GM19238 (cell line): ENCODE measurements around the gene NAA20.
"Not testable (repeated sequence)": the region's sequence is repeated elsewhere in the genome, so short reads cannot be mapped to it uniquely, and the experiment has no call there.

Experiments
- DNase-seq: peaks from one replicate; pipeline ENCODE4 v3.0.0; 2011; ENCODE audit warnings: low spot score; ENCODE audit not compliant: insufficient read length

The NAA20 gene

GRCh38 chr20:19991308-19991707 is 25.9 kb upstream of the NAA20 start:
- no peak for DNase-seq

DNA sequence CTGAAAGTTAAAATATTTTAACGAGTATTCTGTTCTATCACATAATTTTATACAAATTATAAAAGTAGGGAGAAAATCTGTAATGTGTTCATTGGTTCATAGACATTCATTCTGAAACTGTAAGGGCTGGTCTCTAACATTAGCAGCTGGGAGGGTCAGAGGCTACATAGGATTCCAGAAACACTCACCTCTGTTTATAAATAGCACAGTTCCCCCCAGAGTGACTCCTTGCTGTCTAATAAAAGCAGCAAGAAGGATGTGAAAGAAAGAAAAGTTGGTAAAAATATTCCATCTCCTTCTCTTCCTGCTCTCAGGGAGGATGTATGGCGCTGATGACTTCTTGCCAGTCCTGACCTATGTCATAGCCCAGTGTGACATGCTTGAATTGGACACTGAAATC is 25.3 kb upstream of the NAA20 start:
- DNase-seq, result no peak

DNA sequence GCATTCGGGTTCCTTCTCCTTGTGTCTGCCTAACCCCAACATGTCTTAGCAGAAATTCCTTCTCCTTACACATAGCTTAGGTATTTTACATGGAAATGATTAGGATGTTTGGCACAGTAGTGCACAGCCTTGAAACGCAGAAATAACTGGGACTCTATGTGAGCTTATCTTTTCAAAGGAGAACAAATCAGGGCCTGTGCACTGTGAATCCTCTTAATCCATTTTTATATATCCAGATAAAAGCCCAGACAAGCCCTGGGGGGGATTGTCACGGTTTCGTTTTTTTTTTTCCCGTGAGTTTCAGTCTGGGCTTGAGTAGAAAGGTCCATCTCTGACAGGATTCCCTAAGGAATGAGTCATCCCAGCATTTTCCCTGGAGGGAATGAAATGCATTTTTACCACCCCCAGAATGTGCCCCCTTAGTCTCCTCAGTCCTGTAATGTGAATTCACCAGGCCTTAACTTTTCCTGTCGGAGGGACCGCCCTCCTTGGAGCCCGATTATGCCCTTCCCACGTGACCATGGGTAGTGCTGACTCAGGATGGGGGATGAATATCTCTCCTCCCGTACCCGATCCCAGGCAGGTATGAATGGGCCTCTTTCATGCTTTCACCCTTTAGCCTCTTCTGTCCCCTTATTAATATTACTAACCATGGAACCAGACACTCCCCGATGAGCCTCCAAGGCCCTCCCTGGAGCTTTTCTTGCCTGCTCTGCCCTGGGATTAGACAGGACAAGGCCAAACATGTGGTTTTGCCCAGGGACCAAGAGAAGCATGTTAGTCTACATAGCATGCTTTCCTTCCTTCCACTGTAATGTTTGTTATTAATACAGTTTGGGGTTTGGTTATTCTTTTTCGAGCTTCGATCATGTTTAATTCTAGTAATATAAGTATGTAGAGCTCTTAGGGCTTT is 23.9 kb upstream of the NAA20 start:
- no peak for DNase-seq

DNA sequence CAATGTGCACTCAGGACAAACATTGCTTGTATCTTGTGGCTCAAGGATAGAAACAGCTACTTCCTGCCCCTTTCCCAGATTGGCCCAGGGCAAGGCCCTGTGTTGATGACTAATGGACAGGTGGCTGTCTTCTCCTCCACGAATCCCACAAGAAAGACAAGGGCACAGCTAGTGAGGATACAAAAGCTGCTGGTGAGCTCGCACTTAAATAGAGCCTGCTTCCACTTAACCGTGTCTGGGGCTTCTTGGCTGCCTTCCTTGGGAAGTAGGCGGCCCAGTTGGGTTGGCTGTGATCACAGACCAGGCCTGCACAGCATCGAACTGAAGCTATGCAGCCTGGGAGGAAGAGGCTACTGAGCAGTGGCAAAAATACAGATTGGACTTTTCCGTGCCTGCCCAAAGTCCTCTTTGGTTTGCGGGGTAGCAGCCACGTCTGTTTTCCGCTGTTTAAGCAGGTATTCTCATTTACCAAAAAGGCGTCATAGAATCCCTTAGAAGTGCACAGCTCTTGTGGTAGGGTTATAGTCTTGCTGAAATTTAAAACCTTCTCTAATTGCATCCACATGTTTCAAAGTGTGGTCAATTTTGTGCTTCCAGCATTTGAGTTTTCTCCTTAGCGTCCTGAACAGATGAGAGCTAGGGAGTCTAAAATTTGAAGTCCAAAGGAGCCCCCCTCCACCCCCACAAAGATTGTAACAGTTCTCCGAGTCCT is 23.0 kb upstream of the NAA20 start:
- no peak for DNase-seq

DNA sequence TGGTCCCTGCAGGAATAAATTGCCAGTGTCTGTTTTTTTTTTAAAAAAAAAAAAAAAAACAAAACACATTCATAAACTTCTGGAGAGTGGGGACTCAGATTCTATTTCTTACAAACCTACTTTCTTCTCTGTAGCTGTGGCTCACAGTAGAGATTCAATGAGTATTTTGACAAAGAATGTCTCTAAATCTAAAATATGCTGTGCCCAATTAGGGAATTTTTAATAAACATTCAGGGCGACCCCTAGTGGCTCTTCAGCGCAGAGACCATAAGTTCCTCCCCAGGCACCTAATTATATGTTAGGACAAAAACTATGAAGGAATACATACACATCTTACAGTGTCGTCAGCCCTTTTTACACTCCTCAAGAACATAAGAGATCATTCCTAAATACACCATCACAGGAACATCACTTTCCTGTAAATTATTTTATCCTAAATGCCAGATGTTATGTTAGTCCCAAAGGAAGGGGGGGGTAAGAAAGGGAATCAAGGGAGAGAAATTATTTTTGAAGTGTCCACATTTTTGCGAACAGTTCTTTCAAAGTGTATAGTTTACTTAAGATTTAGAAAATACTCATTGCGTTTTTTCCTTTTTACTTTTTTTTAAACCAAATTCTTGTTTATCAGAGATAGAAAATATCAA is 21.8 kb upstream of the NAA20 start:
- DNase-seq, result no peak

GRCh38 chr20:19996222-19996621 is 20.9 kb upstream of the NAA20 start:
- no peak for DNase-seq

GRCh38 chr20:19996917-19997316 is 20.2 kb upstream of the NAA20 start:
- no peak for DNase-seq

DNA sequence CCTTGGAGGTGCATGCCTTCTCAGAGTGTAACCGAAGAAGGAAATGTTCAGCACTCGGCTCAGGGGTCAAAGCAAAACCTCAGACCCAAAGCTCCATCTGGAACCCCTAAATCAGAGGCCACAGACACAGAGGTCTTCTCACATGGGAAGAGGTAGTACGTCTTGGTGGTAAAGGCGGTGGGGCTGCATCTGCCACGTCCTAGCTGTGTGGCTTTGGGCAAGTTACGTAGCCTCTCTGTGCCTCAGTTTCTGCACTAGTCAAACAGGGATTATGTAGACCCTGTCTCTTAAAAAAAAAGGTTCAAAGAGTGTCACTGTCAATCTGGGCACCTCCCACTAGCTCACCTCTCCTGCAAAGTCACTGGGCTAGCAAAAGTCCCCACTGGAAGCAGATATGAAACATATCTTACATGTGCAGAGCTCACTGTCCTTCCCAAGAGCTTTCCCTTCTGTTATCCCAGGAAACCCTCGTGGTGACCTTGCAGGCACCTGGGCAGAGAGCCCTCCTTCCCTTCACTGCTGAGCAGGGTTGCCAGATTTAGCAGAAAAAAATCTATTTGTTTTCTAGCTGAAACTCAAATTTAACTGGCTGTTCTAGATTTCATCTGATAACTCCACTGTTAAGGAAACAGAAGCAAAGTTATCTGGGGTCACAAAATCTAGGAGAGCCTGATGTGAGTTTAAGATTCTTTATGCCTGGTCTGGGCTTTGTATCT is 18.0 kb upstream of the NAA20 start:
- DNase-seq, result no peak

GRCh38 chr20:20000211-20000968 is 16.8 kb upstream of the NAA20 start:
- DNase-seq, result no peak

DNA sequence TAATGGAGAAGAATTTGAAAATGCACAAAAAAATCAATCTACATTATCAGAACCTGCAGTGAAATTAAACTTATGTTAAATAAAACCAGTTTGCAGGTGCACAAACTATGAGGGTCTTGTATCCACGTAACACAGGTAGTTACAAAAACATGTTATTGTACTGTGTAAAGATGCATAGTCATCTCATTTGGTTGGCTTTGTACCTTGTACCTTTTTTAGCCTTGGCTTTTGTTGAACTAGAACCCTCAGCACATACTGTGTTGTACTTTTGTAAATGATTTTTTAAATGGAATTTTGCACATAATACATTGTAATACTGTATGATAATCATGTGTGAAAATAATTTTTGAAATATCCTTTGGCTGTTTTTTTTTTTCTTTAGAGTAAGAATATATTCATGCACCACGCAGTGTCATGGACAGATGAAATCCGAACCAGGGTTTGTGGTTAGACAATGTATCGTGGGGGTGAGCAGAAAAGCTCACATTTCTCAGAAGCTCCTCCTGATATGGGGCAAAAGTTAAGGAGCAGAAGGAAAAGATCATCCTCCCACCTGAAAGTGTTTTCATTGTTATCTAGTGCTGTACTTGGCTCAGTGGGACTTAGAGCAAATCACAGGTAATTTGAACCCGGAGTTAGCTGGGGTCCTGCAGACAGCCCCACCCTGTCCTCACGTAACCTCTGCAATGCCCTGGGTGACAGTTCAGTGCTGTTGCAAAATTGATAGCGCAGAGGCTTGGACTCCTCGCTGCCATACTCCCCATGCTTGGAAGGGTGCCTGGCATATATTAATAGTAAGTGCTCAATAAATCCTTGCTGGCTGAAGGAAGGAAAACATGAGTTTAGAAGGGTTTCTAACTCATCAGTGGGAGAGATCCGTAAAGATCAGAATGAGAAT is 14.8 kb upstream of the NAA20 start:
- DNase-seq, result no peak

DNA sequence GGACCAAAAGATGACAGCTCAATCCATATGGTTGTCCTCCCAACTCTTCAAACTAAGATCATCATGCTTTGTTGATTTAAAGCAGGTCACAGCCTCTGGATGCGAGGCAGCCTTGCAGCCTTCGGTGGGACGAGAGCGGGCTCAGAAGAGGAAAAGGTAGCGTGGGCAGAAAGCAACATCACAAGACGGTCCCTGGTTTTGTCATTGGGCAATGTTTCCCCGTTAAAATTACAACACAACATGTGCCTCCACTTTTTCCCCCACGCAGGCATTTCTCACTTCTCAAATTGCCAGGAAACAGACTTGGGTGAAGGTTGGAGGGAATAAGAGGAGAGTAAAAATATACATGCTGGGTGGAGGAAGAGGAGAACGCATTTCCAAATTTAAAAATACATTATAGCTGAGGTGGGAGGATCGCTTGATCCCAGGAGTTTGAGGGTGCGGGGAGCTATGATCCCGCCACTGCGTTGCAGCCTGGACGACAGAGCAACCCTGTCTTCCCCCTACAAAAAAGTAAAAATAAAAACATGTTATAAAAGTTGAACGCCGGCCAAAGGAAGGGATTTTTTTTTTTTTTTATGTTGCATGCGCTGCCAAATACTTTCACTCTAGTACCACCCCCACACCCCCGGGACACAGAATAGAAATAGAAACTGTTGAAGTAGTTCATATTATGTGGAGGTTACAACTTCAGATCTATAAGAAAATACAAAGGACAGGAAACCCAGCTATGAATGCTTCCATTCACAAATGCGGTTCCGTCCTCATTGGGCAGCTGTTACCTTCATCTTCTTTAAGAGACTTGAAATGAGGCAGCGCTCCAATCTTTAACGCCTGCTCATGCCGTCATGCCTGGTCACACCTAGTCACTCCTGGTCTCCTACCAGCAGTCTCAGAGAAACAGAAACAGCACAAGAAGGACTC is 13.9 kb upstream of the NAA20 start:
- peak; percentile 8 for DNase-seq

DNA sequence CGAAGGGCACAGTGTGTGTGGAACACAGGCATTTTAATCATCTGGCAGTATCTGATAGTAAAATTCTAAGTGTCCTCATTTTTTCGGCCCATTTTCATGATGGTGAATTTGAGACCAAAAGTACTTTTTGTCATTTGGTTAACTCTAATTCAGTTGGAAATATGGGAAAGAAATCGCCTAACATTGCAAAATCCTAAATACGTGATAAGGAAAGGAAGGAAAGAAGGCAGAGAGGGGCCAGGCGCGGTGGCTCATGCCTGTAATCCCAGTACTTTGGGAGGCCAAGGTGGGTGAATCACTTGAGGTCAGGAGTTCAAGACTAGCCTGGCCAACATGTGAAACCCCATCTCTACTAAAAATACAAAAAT is 13.2 kb upstream of the NAA20 start:
- DNase-seq, result not testable (repeated sequence)

DNA sequence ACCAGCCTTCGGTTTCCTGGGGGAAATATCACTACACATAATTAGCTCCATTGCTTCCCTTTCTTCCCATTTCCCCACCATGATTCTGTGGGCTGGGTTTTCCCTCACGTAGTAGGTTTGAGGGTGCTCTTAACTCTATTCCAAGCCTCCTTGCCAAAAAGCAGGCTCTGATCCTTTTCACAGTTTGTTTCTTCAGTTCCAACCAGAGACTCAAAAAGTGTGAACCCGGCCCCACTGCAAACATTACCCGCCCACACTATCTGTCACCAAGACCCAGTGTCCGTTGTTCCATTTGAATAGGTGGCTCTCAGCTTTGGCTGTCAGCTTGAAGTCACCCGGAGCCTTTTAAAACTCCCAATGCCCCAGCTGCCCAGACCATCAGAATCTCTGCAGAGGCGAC is 11.8 kb upstream of the NAA20 start:
- DNase-seq, result no peak

DNA sequence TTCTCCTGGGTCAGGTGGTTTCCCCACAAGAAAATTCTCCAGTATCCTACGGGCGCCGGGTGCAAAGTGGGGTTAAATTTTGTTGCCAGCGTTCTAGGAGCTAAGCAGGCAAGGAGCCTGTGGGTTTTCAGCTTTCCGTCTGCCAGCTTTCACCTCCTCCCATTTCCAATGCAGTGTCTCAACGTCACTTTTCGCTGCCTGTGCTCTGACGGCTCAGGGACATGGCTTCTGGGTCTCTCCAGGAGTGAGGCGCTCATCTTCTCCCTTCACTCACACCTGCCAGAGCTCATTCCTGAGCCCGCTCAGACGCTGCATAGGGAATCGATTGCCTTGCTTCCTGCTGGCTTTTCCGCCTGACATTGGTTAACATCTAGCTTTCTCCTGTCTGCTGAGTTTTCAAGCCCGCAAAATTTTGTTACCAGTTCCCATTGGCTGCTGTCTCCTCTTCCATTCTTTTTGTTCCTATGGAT is 7.3 kb upstream of the NAA20 start:
- no peak for DNase-seq

- DNase-seq, result no peak
Observed at GRCh38 chr20:20010639-20011500, 6.3 kb upstream of the NAA20 start.

DNA sequence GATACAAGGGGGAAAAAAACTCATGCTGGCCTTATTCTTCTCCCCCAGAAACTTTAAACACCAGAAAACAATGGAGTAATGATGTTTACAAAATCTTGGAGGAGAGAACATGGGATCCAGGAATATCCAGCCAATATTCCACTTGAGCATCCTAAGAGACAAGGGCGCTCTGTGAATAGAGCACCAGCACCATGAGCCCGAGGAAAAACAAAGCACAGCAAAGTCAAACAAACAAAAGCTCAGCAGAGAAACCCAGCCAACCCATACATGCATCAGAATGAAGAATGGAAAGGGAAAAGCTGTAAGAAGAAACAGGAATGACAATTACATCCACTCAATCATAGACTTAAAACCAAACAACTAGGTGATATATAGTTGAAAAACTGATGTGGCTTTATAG is 4.6 kb upstream of the NAA20 start:
- DNase-seq, result no peak

DNA sequence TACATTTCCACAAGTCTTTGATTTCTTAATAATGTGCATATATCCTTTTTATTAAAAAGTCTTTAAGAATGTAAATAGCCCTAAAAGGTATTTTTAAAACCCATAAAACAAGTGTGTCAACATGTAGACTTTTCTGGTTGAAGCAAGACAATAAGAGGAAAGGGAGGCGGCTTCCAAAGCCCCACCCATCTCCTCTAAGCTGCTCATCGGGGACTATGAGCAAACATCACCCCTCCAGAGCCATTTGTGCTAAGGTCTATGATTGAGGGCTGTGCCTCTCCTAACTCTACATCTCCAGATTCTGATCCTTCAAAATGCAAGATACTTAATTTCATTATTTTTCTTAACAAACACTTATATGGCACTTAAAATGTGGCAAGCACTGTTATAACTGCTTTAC is 2.5 kb upstream of the NAA20 start:
- no peak for DNase-seq

DNA sequence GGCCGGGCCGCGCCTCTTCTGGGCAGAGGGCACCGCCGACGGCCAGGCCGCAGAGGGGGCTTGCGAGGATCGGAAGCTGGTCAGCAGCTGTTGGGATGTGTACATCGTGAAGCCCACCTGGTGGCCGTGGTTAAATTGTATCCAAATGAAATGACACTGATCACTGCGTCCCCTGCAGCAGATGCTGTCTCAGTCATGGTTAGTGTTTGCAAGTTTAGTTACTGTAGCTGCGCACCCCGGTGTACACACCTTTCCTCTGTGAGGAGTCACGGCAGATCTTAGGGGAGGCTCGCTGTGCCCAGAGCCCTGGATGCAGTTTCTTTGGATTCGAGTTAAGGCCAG is 653 bp downstream of the NAA20 start:
- DNase-seq, result no peak
